ENCODE data around the gene R3HDM1. TPM values are rescaled to one million over a fixed set of nuclear protein-coding genes. Genes with fewer than 3 reads are reported as not detected.

Gene R3HDM1
- total RNA-seq, 4 donors from 2014 or later, result 15.9 to 88.3 (median 25.0) TPM

DNA sequence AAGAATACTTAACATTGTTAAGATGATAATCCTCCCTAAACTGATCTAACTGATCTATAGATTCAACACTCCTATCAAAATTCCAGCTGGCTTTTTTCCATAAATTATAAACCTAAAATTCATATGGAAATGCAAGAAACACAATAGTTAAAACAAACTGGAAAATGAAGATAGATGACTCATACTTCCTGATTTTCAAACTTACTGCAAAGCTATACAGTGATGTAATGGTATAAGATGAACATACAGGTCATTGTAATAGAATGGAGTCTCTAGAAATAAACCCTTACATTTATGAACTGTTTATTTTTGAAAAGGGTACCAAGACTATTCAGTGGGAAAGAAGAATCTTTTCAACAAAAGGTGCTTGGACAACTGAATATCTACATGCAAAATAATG, 242.6 kb downstream of the R3HDM1 start:
- H3K4me3 ChIP-seq, result no peak overlapping the region
- no peak for DNase-seq
- H3K9me3 ChIP-seq, result no peaks in the 10 kb centered on the region
- no peak for TF ChIP-seq POLR2A (IDR thresholded peaks at IDR 0.05)
- TF ChIP-seq, protein P1, sequence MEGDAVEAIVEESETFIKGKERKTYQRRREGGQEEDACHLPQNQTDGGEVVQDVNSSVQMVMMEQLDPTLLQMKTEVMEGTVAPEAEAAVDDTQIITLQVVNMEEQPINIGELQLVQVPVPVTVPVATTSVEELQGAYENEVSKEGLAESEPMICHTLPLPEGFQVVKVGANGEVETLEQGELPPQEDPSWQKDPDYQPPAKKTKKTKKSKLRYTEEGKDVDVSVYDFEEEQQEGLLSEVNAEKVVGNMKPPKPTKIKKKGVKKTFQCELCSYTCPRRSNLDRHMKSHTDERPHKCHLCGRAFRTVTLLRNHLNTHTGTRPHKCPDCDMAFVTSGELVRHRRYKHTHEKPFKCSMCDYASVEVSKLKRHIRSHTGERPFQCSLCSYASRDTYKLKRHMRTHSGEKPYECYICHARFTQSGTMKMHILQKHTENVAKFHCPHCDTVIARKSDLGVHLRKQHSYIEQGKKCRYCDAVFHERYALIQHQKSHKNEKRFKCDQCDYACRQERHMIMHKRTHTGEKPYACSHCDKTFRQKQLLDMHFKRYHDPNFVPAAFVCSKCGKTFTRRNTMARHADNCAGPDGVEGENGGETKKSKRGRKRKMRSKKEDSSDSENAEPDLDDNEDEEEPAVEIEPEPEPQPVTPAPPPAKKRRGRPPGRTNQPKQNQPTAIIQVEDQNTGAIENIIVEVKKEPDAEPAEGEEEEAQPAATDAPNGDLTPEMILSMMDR (IDR thresholded peaks at IDR 0.05), result no peak
- no peak overlapping the region for H3K27ac ChIP-seq
- H3K27me3 ChIP-seq, result no peaks in the 10 kb centered on the region
- no peaks in the 10 kb centered on the region for H3K4me1 ChIP-seq
- peaks cover 0 to 98% (median 2%) of the 10 kb centered on the region in 3 donors for H3K36me3 ChIP-seq

Small RNA genes within 50 kb of the gene (small RNA-seq; reads per million reads assigned to genes)
- gene MIR128-1, result 1.8 to 6.6 reads per million in 2 donors
- 0 reads per million in 2 donors for gene RNU6-512P

Other genes starting within 250 kb of the R3HDM1 start
- 1 to 10 TPM; 1.6 to 7.4 (median 2.8) TPM for gene ZRANB3, start 266 bp upstream of the R3HDM1 start, total RNA-seq
- 100 to 1,000 TPM in 1 of 4 donors, 10 to 100 TPM in 3; 60.2 to 102 (median 78.3) TPM for gene UBXN4, start 210.4 kb downstream of the R3HDM1 start, total RNA-seq